ES-I3 (cell line): ENCODE data around the gene UNC79.

Experiments
- H3K36me3 ChIP-seq: 2 replicates; pipeline ENCODE4 v1.6.1; 2013; ENCODE audit warnings: mild to moderate bottlenecking, low read length, control low read depth, moderate library complexity; ENCODE audit not compliant: insufficient read depth
- H3K4me1 ChIP-seq: 2 replicates; pipeline ENCODE4 v1.6.1; 2013; ENCODE audit warnings: mild to moderate bottlenecking, control low read depth, low read length; ENCODE audit not compliant: insufficient read depth
- H3K9ac ChIP-seq: 2 replicates; pipeline ENCODE4 v1.6.1; 2013; ENCODE audit warnings: low read depth, mild to moderate bottlenecking, low read length, moderate library complexity
- H3K9me3 ChIP-seq: 2 replicates; pipeline ENCODE4 v1.6.1; 2013; ENCODE audit warnings: mild to moderate bottlenecking, low read length, moderate library complexity; ENCODE audit not compliant: control insufficient read depth, insufficient read depth

Gene UNC79

GRCh38 chr14:93707475-93707874 lies 276.7 kb downstream of the UNC79 start:
- no peaks in the 10 kb centered on the region for H3K36me3 ChIP-seq
- no peaks in the 10 kb centered on the region for H3K9me3 ChIP-seq
- H3K4me1 ChIP-seq = peaks cover 9% of the 10 kb centered on the region; the same call in 1 of the 2 replicates
- H3K9ac ChIP-seq = no peak overlapping the region

- H3K9me3 ChIP-seq = no peaks in the 10 kb centered on the region
- H3K4me1 ChIP-seq = peaks cover 18% of the 10 kb centered on the region; the same call in 1 of the 2 replicates
- H3K9ac ChIP-seq = no peak overlapping the region
- H3K36me3 ChIP-seq = no peaks in the 10 kb centered on the region
Measured at GRCh38 chr14:93708311-93708734, 277.6 kb downstream of the UNC79 start.

- Histone ChIP-seq H3K9ac (no peak overlapping the region), H3K36me3 (no peaks in the 10 kb centered on the region), H3K9me3 (no peaks in the 10 kb centered on the region), H3K4me1 (peaks cover 18% of the 10 kb centered on the region; the same call in 1 of the 2 replicates)
Measured at GRCh38 chr14:93708800-93709199, 278.1 kb downstream of the UNC79 start.

GRCh38 chr14:93709249-93709648 lies 278.5 kb downstream of the UNC79 start:
- Histone ChIP-seq H3K9ac (no peak overlapping the region), H3K36me3 (no peaks in the 10 kb centered on the region), H3K4me1 (peaks cover 18% of the 10 kb centered on the region; the same call in 1 of the 2 replicates), H3K9me3 (no peaks in the 10 kb centered on the region)

- Histone ChIP-seq H3K4me1 (peaks cover 18% of the 10 kb centered on the region; the same call in 1 of the 2 replicates), H3K9ac (no peak overlapping the region), H3K36me3 (no peaks in the 10 kb centered on the region), H3K9me3 (no peaks in the 10 kb centered on the region)
Measured at GRCh38 chr14:93712079-93712837, 281.5 kb downstream of the UNC79 start.

GRCh38 chr14:93712838-93713724 lies 282.3 kb downstream of the UNC79 start:
- Histone ChIP-seq H3K4me1 (peaks cover 18% of the 10 kb centered on the region; the same call in 1 of the 2 replicates), H3K36me3 (no peaks in the 10 kb centered on the region), H3K9ac (no peak overlapping the region), H3K9me3 (no peaks in the 10 kb centered on the region)

GRCh38 chr14:93713726-93714405 lies 283.1 kb downstream of the UNC79 start:
- Histone ChIP-seq H3K36me3 (no peaks in the 10 kb centered on the region), H3K9ac (no peak overlapping the region), H3K9me3 (no peaks in the 10 kb centered on the region), H3K4me1 (peaks cover 18% of the 10 kb centered on the region; the same call in 1 of the 2 replicates)

- Histone ChIP-seq H3K9me3 (no peaks in the 10 kb centered on the region), H3K36me3 (no peaks in the 10 kb centered on the region), H3K9ac (no peak overlapping the region), H3K4me1 (peaks cover 13% of the 10 kb centered on the region; the same call in 1 of the 2 replicates)
Measured at GRCh38 chr14:93714605-93715004, 283.9 kb downstream of the UNC79 start.

GRCh38 chr14:93715279-93715927 lies 284.7 kb downstream of the UNC79 start:
- Histone ChIP-seq H3K4me1 (peaks cover 13% of the 10 kb centered on the region; the same call in 1 of the 2 replicates), H3K9ac (no peak overlapping the region), H3K36me3 (no peaks in the 10 kb centered on the region), H3K9me3 (no peaks in the 10 kb centered on the region)

- Histone ChIP-seq H3K9me3 (no peaks in the 10 kb centered on the region), H3K4me1 (peaks cover 13% of the 10 kb centered on the region; the same call in 1 of the 2 replicates), H3K36me3 (no peaks in the 10 kb centered on the region), H3K9ac (no peak overlapping the region)
Measured at GRCh38 chr14:93716002-93716745, 285.4 kb downstream of the UNC79 start.

- peaks cover 13% of the 10 kb centered on the region; the same call in 1 of the 2 replicates for H3K4me1 ChIP-seq
- no peaks in the 10 kb centered on the region for H3K9me3 ChIP-seq
- H3K9ac ChIP-seq = no peak overlapping the region
- no peaks in the 10 kb centered on the region for H3K36me3 ChIP-seq
Measured at GRCh38 chr14:93716746-93717667, 286.3 kb downstream of the UNC79 start.

GRCh38 chr14:93717668-93718320 lies 287.1 kb downstream of the UNC79 start:
- peaks cover 5% of the 10 kb centered on the region; the same call in 1 of the 2 replicates for H3K4me1 ChIP-seq
- H3K9me3 ChIP-seq = no peaks in the 10 kb centered on the region
- H3K9ac ChIP-seq = no peak overlapping the region
- H3K36me3 ChIP-seq = no peaks in the 10 kb centered on the region
